Cardiac septum (tissue), 1 donor: ENCODE measurements around the gene SLC12A3. TPM values are rescaled to one million over a fixed set of nuclear protein-coding genes. Genes with fewer than 3 reads are reported as not detected.
"Not testable (repeated sequence)": the region's sequence is repeated elsewhere in the genome, so short reads cannot be mapped to it uniquely, and the experiment has no call there.

Experiments used
- DNase-seq: peaks from one replicate; pipeline ENCODE4 v3.0.0-alpha.2; 2020; ENCODE audit warnings: low spot score
- intact Hi-C: fragments of 100-400 bp; cut with DNase I; formaldehyde crosslinking; loops from one replicate; pipeline ENCODE4 v1.14.0; 2022
- total RNA-seq: library from RNA; stranded (reverse); fragmentation: NEBNext Ultra II Directional; extraction: Animal tissue kit (Norgen Biotek cat#: 25700); gene quantifications from one replicate; pipeline ENCODE4 v1.2.1, GENCODE V29; 2021
- donor health status: DM: no; HTN: no; CAD: no.

Gene SLC12A3
- total RNA-seq, 1 donor from 2014 or later, result not detected

GRCh38 chr16:56865394-56866062, 521 bp downstream of the SLC12A3 start:
- intact Hi-C loops, result loop anchor here (5.0 kb wide), 2 partner anchors 52 to 182 kb away; no protein-coding TSS in a partner anchor
- DNase-seq, result no peak

GRCh38 chr16:56866955-56867830, 2.2 kb downstream of the SLC12A3 start:
- no peak for DNase-seq
- intact Hi-C loops, result loop anchor here (1.0 to 5.0 kb wide), 3 partner anchors 50 to 180 kb away; no protein-coding TSS in a partner anchor

- intact Hi-C loops, result loop anchor here (5.0 kb wide), 2 partner anchors 49 to 179 kb away; no protein-coding TSS in a partner anchor
- DNase-seq, result no peak
These were observed 3.2 kb downstream of the SLC12A3 start for GRCh38 chr16:56868175-56868574.

GRCh38 chr16:56868766-56869165, 3.8 kb downstream of the SLC12A3 start:
- not testable (repeated sequence) for DNase-seq
- intact Hi-C loops, result loop anchor here (5.0 kb wide), 2 partner anchors 49 to 179 kb away; no protein-coding TSS in a partner anchor

GRCh38 chr16:56869513-56870275, 4.7 kb downstream of the SLC12A3 start:
- intact Hi-C loops, result loop anchor here (5.0 kb wide), 2 partner anchors 48 to 178 kb away; no protein-coding TSS in a partner anchor
- DNase-seq, result no peak

GRCh38 chr16:56870276-56870888, 5.4 kb downstream of the SLC12A3 start:
- DNase-seq, result no peak
- intact Hi-C loops, result no loop called here

GRCh38 chr16:56871172-56871593, 6.2 kb downstream of the SLC12A3 start:
- intact Hi-C loops, result no loop called here
- no peak for DNase-seq

GRCh38 chr16:56872863-56873391, 7.9 kb downstream of the SLC12A3 start:
- intact Hi-C loops, result no loop called here
- DNase-seq, result no peak

DNA sequence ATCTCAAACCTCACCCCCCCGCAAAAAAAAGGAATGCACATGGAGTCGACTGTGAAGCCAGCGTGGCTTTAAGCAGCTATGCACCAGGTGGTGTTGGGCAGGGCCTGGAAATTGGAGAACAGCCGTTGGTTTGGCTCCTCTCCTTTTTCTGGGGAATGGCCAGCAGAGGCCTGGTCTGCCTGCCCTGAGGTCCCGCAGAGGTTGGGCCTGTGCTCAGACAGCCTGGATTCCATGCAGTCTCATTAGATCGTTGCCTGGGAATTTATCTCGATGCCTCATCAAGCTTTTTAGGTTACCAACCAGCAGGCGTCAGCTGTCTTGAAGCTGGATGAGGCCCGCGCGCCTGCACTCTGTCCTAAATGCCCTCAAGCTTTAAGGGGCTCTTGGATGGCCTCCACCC, 9.8 kb downstream of the SLC12A3 start:
- DNase-seq, result no peak
- intact Hi-C loops, result no loop called here

DNA sequence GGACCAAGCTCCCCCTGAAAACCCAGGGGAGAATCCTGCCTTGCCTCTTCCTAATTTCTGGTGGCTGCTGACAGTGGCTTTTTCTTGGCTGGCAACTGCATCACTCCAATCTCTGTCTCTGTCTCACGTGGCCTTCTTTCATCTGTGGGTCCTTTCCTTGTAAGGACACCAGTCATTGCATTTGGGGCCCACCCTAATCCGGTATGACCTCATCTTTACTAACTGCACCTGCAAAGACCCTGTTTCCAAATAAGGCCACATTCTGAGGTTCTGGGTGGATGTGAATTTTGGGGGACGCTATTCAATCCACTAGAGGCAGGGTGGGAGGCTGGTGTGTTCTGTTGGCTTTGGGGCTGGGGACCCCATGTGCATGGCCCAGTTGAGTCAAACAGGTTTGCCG, 11.0 kb downstream of the SLC12A3 start:
- DNase-seq, result no peak

GRCh38 chr16:56877486-56878182, 12.6 kb downstream of the SLC12A3 start:
- intact Hi-C loops, result no loop called here
- DNase-seq, result no peak

More for the DNA sequence above, 11.0 kb downstream of the SLC12A3 start:
- intact Hi-C loops, result no loop called here

DNA sequence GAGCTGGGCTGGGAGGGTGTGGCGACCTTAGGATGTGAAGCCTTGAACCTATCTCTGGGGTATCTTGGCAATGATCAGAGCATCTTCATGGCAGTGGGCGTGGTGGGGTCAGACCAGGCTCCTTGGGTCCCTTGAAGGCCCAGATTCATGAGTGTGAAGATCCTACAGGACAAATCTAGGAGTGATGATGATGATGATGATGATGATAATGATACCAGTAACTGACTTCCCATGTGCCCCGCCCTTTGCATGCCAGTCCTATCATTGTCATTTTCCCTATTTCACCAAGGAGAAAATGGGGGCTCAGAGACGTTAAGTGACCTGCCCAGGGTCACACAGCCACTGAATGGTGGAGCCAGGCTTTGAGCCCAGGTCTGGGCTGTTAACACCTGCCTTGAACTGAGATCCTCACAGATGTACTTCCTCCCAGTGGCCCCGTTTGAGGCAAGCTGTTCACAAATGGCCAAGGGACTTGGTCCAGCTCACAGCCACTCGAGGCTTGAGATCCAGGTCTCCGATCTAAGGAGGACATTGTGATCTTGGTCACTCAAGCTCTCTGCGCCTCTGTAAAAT, 13.4 kb downstream of the SLC12A3 start:
- intact Hi-C loops, result no loop called here
- DNase-seq, result no peak

DNA sequence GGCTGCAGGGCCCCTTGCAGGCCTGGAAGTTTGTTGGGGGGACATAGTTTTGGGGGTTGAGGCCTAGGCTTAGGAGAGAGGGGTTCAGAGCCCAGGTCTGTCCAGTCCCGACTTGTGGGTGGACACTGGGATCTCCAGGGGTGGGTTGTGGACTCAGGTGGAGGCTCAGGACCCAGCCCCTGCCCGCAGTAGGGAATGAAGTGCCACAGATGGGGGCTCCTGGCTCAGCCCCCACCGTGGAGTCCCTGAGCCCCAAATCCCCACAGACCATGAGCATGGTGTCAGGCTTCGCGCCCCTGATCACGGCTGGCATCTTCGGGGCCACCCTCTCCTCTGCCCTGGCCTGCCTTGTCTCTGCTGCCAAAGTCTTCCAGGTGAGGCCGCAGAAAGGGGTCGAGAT, 14.3 kb downstream of the SLC12A3 start:
- intact Hi-C loops, result no loop called here
- DNase-seq, result no peak

DNA sequence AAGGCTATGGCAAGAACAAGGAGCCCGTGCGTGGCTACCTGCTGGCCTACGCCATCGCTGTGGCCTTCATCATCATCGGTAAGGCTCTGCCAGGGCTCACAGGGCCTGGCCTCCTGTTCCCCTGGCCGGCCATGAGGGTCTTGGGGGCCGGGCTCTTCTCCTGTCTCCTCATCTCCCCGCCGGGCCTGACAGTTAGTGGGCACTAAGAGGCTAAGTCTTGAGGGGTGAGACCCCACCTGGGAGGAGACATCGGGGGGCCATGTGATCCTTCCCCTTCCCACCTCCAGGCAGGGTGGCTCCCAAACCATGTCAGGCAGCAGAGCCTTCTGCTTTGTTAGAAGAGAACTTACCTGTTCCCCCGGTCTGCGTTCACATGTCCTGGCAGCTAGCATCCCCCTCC, 15.2 kb downstream of the SLC12A3 start:
- DNase-seq, result no peak

GRCh38 chr16:56880685-56881084, 15.7 kb downstream of the SLC12A3 start:
- intact Hi-C loops, result no loop called here
- no peak for DNase-seq

More for the DNA sequence above, 15.2 kb downstream of the SLC12A3 start:
- intact Hi-C loops, result no loop called here

GRCh38 chr16:56882077-56882800, 17.2 kb downstream of the SLC12A3 start:
- DNase-seq, result no peak
- intact Hi-C loops, result no loop called here

- intact Hi-C loops, result no loop called here
- DNase-seq, result no peak
These were observed 18.6 kb downstream of the SLC12A3 start for GRCh38 chr16:56883586-56883985.
